Caco-2 (cell line): ENCODE results near the gene GUK1. TPM values are rescaled to one million over a fixed set of nuclear protein-coding genes. Genes with fewer than 3 reads are reported as not detected.

ENCODE experiments used
- BruUV-seq: library from RNA; stranded (reverse); fragments of 400-500 nt; replicated peaks from 2 replicates; lab custom pipeline; 2021; lab: Mats Ljungman, UMichigan
- CTCF ChIA-PET: fragments of 300-600 bp; sonication (Branson Sonifier 250); formaldehyde crosslinking; loops from one replicate; lab custom pipeline; 2022; ENCODE audit warnings: antibody characterized with exemption; lab: Charles Lee
- POLR2A ChIA-PET: fragments of 300-600 bp; sonication (Branson Sonifier 250); formaldehyde crosslinking; loops from one replicate; lab custom pipeline; 2022; ENCODE audit warnings: antibody characterized with exemption; lab: Charles Lee
- DNase-seq, 2 experiments: peaks; one replicate each; pipeline versions ENCODE4 v3.0.0 to v3.0.0-alpha.2; 2020 to 2022
- H3K27me3 ChIP-seq: replicated peaks from 2 replicates; pipeline ENCODE4 v1.6.0; 2011; ENCODE audit warnings: low read length; ENCODE audit not compliant: control insufficient read depth, insufficient read depth
- H3K36me3 ChIP-seq: 2 replicates; pipeline ENCODE4 v1.5.1; 2011; ENCODE audit warnings: low read length; ENCODE audit not compliant: control insufficient read depth, insufficient read depth
- H3K4me1 ChIP-seq: fragments of 250-450 bp; sonication (Bioruptor Pico); 2 replicates; pipeline ENCODE4 v1.5.1; 2020; ENCODE audit warnings: mild to moderate bottlenecking
- H3K4me3 ChIP-seq: 2 replicates; pipeline ENCODE4 v1.5.1; 2011; ENCODE audit warnings: low read depth, mild to moderate bottlenecking, control low read depth, low read length
- H3K9me3 ChIP-seq: fragments of 250-450 bp; sonication (Bioruptor Pico); 2 replicates; pipeline ENCODE4 v1.5.1; 2020; ENCODE audit warnings: mild to moderate bottlenecking, moderate library complexity
- H3K27ac Mint-ChIP-seq: one replicate; pipeline ENCODE4 v1.8.0; 2022; ENCODE audit warnings: mixed read lengths; ENCODE audit not compliant: unreplicated experiment
- H3K27me3 Mint-ChIP-seq: one replicate; pipeline ENCODE4 v1.8.0; 2022; ENCODE audit warnings: mixed read lengths; ENCODE audit not compliant: insufficient read depth, unreplicated experiment
- H3K36me3 Mint-ChIP-seq: one replicate; pipeline ENCODE4 v1.8.0; 2022; ENCODE audit warnings: mild to moderate bottlenecking, mixed read lengths; ENCODE audit not compliant: insufficient read depth, unreplicated experiment
- H3K4me1 Mint-ChIP-seq: one replicate; pipeline ENCODE4 v1.8.0; 2022; ENCODE audit warnings: low read depth, mixed read lengths; ENCODE audit not compliant: unreplicated experiment
- H3K4me3 Mint-ChIP-seq: one replicate; pipeline ENCODE4 v1.8.0; 2022; ENCODE audit warnings: mild to moderate bottlenecking, moderate library complexity, mixed read lengths; ENCODE audit not compliant: unreplicated experiment
- H3K9me3 Mint-ChIP-seq: one replicate; pipeline ENCODE4 v1.8.0; 2022; ENCODE audit warnings: mixed read lengths; ENCODE audit not compliant: unreplicated experiment
- CTCF ChIP-seq, 2 experiments: fragments of 200-600 bp in 1 of 2; IDR thresholded peaks; 1 replicate in 1 of 2; 2 replicates in 1 of 2; pipeline versions ENCODE4 v1.5.1 to v1.8.0; 2011 to 2022; ENCODE audit warnings: antibody characterized with exemption in 1 of 2, control low read depth in 1 of 2, inconsistent platforms in 1 of 2, low read depth in 1 of 2, low read length in 1 of 2, mild to moderate bottlenecking in 1 of 2, moderate library complexity in 1 of 2; ENCODE audit not compliant: insufficient read depth in 1 of 2, severe bottlenecking in 1 of 2, unreplicated experiment in 1 of 2
- intact Hi-C: fragments of 100-400 bp; cut with micrococcal nuclease; formaldehyde crosslinking; loops from one replicate; pipeline ENCODE4 v1.10.0; 2022; ENCODE audit not compliant: unreplicated experiment
- total RNA-seq: library from RNA; stranded (reverse); gene quantifications from 2 replicates; pipeline ENCODE4 v1.2.3, GENCODE V29; 2022

The GUK1 gene
- total RNA-seq, 1 experiment from 2014 or later: 73.6 TPM

GRCh38 chr1:228099331-228099732 lies 40.7 kb upstream of the GUK1 start:
- ChIA-PET CTCF (no interaction called here), POLR2A (no interaction called here)
- Histone ChIP-seq H3K4me3 (no peak overlapping the region), H3K4me1 (peaks cover 17% of the 10 kb centered on the region), H3K9me3 (0 out of 2 replicates have a peak, but pooled peaks cover 3% of the 10 kb centered on the region), H3K27me3 (no peaks in the 10 kb centered on the region), H3K36me3 (peaks cover 4% of the 10 kb centered on the region)
- DNase-seq: peak in 1 of 2 experiments; percentile 32
- Mint-ChIP-seq H3K9me3 (peaks cover 17% of the 10 kb centered on the region), H3K4me1 (peaks cover 10% of the 10 kb centered on the region), H3K36me3 (peaks cover 86% of the 10 kb centered on the region), H3K27ac (peak overlapping the region; percentile 8), H3K4me3 (no peak overlapping the region), H3K27me3 (no peaks in the 10 kb centered on the region)
- intact Hi-C loops: no loop called here
- no TSS peak for BruUV-seq
- no peak for TF ChIP-seq CTCF (IDR thresholded peaks at IDR 0.05; ENCODE audit: insufficient read depth in 1 of 2, low read depth in 1 of 2, low read length in 1 of 2, severe bottlenecking in 1 of 2, unreplicated experiment in 1 of 2)

- peaks cover 4% of the 10 kb centered on the region for H3K36me3 ChIP-seq
- H3K9me3 ChIP-seq: no peaks in the 10 kb centered on the region
- DNase-seq: peak in 1 of 2 experiments; percentile 42
- no peak for TF ChIP-seq CTCF (IDR thresholded peaks at IDR 0.05; ENCODE audit: insufficient read depth in 1 of 2, low read depth in 1 of 2, low read length in 1 of 2, severe bottlenecking in 1 of 2, unreplicated experiment in 1 of 2)
- H3K4me1 Mint-ChIP-seq: peaks cover 14% of the 10 kb centered on the region
- peaks cover 77% of the 10 kb centered on the region for H3K36me3 Mint-ChIP-seq
- H3K27me3 ChIP-seq: no peaks in the 10 kb centered on the region
- BruUV-seq: TSS peak; percentile 66
- no peaks in the 10 kb centered on the region for H3K27me3 Mint-ChIP-seq
- POLR2A ChIA-PET: no interaction called here
- CTCF ChIA-PET: interaction anchor here (1.4 kb wide), 1 partner anchor 30 kb away, joined by 3 read pairs; no protein-coding TSS in a partner anchor
- H3K4me3 ChIP-seq: peak overlapping the region; percentile 98
- H3K9me3 Mint-ChIP-seq: peaks cover under 1% of the 10 kb centered on the region
- peak overlapping the region; percentile 93 for H3K4me3 Mint-ChIP-seq
- peaks cover 23% of the 10 kb centered on the region for H3K4me1 ChIP-seq
- intact Hi-C loops: loop anchor here (2.0 to 10.0 kb wide), 2 partner anchors 16 to 616 kb away; no protein-coding TSS in a partner anchor
- peak overlapping the region; percentile 97 for H3K27ac Mint-ChIP-seq
Measured at GRCh38 chr1:228100822-228101613, 39.1 kb upstream of the GUK1 start.

GRCh38 chr1:228101614-228101993 lies 38.5 kb upstream of the GUK1 start:
- H3K4me1 Mint-ChIP-seq: peaks cover 14% of the 10 kb centered on the region
- CTCF ChIA-PET: interaction anchor here (0.5 to 1.4 kb wide), 5 partner anchors 18 to 102 kb away, joined by 3 to 5 read pairs (median 3); no protein-coding TSS in a partner anchor
- peaks cover 74% of the 10 kb centered on the region for H3K36me3 Mint-ChIP-seq
- Histone ChIP-seq H3K4me3 (peak overlapping the region; percentile 98), H3K27me3 (no peaks in the 10 kb centered on the region), H3K4me1 (peaks cover 23% of the 10 kb centered on the region), H3K9me3 (no peaks in the 10 kb centered on the region), H3K36me3 (peaks cover 4% of the 10 kb centered on the region)
- no TSS peak for BruUV-seq
- POLR2A ChIA-PET: no interaction called here
- no peaks in the 10 kb centered on the region for H3K9me3 Mint-ChIP-seq
- intact Hi-C loops: loop anchor here (2.0 to 10.0 kb wide), 2 partner anchors 17 to 617 kb away; no protein-coding TSS in a partner anchor
- peak overlapping the region; percentile 97 for H3K27ac Mint-ChIP-seq
- H3K27me3 Mint-ChIP-seq: no peaks in the 10 kb centered on the region
- DNase-seq: peak in 1 of 2 experiments; percentile 39
- TF ChIP-seq CTCF (IDR thresholded peaks at IDR 0.05; ENCODE audit: insufficient read depth in 1 of 2, low read depth in 1 of 2, low read length in 1 of 2, severe bottlenecking in 1 of 2, unreplicated experiment in 1 of 2): no peak
- H3K4me3 Mint-ChIP-seq: peak overlapping the region; percentile 93
